A204.1 (cell line): ENCODE results near the gene PRPSAP2.
"Not testable (repeated sequence)": the region's sequence is repeated elsewhere in the genome, so short reads cannot be mapped to it uniquely, and the experiment has no call there.

Experiments
- FAIRE-seq: peaks from 2 replicates; lab custom pipeline; 2012; peaks lifted over from hg19 to GRCh38; lab: Jason Lieb, UNC

PRPSAP2 gene, protein sequence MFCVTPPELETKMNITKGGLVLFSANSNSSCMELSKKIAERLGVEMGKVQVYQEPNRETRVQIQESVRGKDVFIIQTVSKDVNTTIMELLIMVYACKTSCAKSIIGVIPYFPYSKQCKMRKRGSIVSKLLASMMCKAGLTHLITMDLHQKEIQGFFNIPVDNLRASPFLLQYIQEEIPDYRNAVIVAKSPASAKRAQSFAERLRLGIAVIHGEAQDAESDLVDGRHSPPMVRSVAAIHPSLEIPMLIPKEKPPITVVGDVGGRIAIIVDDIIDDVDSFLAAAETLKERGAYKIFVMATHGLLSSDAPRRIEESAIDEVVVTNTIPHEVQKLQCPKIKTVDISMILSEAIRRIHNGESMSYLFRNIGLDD

DNA sequence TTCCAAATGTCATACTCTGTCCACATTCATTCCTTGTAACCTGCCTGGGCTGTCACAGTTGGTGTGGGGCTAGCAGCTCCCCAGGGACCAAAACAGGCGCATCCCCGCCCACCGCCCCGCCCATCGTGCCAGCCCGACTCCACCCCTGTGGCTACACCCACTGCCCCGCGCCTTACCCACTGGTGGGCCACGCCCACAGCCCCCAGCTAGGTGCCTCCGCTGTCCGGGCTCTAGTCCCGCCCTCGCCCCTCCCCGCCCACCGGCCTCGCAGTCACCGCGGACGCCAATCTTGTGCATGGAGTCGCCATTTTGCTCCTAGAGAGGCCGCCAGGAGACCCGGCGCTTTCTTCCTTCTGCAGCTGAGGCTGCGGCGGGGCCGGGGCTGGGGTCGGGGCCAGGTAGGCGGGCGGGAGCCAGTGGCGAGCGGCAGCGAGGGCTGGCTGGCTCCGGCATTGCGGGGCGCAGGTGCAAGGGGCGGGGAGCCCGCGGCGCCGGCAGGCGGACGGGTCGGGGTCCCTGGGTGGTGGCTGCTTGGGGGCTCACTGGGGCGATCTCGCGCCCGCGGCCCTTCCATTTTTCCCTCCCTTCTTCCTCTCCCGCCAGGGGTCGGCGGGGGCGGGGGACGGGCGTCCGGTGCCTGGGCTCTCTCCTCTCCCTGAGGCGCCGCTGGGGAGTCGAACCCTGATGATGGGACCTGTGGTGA, at the start of gene PRPSAP2:
Gene PRPSAP2 (plus strand): TSS at position 268 of the 703 bp plus-strand sequence. CDS start 7,703 bp downstream, outside the sequence.
- FAIRE-seq: no peak

DNA sequence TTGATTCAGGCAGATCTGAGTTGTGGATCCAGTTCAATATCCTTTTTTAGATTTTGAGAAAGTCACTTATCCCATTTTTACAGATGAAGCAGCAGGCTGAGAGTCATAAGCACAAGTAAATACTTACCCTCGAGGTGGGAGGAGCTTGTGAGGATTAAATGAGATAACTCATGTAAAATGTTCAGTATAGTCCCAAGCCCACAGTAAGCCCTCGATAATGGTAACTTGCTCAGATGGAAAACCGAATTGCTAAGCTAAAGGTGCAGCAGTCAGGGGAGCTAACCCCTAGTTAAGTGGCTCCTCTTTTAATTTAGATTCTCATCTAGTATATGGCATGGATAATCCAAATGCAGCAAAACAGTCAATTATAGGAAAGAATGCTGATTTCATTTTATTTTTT, 42.0 kb upstream of the PRPSAP2 start:
- not testable (repeated sequence) for FAIRE-seq

DNA sequence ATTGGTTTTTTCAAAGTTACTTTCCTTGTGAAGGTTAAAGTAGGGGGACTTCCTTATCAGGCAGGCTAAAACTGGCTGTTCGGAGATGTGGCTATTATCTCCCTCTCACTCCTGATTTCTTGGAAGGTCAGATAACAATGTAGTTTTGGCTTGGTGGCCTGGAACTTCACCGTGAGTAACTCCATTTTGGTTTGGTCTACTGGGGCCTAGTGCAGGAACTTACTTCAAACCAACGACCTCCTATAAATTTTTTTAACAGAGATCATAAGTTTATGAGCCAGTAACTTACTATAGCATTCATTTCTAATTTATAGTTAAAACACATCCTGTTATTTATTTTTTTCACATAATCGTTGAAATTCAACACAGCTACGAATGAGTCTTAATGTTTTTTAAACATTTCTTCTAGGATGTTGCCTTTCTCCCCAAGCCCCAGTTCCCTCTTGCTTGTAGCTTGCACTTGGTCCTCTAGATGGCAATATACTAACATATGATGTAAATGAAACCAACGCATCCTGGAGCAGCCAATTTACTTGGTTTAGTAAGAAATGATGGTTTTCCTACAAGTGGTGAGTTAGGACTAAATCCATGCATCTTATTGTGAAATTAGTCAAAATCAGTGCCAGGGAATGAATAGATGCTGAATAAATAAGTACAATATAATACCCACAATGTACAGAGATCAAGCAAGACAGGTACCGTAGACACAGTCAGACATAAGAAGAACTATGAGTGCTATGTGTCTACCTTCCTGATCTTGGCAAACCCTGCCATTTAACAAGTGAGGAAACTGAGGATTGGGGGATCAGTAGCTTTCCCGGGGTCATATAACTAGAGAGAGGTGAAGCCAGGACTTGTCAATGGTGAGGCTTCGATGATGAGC, 41.2 kb upstream of the PRPSAP2 start:
- FAIRE-seq: peak; percentile 96

DNA sequence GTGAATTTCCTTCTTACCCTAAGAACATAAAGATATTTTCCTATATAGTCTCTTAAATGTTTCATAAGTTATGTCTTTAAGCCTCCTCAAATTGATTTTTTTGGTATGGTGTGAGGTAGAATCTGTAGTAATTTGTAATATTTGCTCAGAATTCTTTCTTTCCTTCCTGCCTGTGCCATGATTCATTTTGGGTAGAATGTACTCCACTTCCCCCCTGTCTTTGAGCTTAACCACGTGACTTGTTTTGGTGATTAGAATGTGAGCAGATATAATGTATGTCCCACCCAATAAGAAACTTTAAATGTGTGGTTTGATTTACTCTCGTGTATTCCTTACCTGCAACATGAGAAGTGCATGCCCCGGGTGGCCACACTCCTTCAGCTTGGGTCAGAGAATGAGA, 36.5 kb upstream of the PRPSAP2 start:
- FAIRE-seq: not testable (repeated sequence)

DNA sequence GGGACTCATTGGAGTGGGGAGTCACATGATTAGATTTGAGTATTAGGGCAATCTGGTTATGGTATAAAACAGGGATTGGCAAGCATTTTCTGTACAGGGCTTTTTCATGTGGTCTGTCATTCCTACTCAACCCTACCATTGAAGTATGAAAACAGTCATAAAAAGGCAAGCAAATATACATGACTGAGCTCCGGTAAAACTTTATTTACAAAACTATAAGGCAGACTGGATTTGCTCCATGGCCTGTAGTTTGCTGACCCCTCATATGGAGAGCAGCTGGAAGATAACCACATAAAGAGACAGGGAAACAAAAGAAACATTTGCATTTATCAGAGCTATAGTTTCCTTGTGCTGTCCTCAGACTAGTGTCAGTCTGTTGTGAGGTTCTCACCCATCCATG, 30.3 kb upstream of the PRPSAP2 start:
- FAIRE-seq: not testable (repeated sequence)

DNA sequence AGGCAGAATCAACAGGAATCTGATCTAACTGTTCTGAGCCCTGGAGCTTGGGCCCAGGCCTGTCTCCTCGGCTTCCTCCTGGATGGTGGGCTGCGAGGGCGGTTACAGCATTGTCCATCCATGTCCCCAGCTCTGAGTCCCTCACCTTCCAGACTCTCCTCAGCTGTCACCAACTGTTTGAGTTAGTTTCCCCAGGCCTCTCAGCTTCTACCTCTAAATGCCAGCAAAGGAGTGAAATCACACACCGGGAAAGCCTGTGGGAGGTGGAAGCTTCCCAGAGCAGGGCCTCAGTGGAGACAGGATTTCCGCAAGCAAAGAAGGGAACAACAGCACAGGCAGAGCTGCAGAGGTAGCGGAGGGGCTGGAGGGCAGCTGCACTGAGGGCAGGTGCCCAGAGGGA, 9.4 kb upstream of the PRPSAP2 start:
- FAIRE-seq: no peak

DNA sequence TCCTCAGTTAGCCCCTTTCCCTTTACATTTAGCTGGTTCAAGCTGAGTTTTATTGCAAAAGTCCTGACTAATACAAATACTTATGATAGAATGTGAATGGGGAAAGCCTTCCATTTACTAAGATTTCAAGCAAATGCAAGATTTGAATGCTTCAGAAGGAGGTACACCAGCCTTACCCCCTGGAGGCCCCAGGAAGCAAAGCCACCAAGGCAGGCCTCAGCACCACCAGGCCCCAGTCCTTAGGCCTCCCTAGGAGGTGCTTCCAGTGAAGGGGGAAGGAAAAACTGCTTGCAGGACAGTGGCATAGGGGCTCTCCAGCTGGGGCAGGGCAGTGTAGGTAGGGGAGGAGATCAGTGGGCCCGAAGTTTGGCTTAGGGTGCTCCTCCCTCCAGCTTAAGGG, 7.3 kb upstream of the PRPSAP2 start:
- FAIRE-seq: no peak

DNA sequence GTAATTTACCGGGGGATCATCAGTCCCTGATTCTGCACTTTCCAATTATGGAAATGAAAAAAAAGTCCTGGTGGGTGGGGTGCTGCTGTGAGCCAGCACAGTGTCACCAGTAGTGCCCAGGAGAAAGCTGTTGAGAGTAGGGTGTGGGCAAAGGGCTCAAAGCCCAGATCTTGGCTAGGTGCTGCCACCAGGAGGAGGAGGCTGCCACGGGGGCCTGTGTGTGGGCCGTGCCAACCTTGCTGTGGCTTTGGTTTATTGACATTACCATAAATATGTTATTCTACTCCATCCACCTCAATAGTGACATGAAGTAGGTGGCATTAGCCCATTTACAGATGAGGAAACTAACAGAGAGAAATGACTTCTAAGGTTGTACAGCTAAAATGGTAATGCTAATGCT, 6.7 kb upstream of the PRPSAP2 start:
- FAIRE-seq: no peak

DNA sequence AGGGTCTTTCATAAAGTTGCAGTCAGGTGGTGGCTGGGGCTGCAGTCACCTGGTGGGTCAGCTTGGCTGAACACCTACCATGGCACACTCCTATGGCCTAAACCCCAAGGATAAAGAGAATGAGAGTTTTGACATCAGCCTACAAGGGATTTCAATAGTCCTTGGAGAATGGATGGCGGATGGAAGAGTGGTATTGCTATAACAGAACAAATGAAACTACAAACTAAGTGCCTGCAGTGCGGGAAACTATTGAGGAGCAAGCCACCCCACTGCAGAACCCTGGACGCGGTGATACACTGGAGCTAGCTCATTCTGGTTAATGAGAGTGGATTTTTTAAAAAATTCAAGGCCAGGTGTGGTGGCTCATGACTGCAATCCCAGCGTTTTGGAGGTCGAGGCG, 3.0 kb upstream of the PRPSAP2 start:
- FAIRE-seq: no peak

DNA sequence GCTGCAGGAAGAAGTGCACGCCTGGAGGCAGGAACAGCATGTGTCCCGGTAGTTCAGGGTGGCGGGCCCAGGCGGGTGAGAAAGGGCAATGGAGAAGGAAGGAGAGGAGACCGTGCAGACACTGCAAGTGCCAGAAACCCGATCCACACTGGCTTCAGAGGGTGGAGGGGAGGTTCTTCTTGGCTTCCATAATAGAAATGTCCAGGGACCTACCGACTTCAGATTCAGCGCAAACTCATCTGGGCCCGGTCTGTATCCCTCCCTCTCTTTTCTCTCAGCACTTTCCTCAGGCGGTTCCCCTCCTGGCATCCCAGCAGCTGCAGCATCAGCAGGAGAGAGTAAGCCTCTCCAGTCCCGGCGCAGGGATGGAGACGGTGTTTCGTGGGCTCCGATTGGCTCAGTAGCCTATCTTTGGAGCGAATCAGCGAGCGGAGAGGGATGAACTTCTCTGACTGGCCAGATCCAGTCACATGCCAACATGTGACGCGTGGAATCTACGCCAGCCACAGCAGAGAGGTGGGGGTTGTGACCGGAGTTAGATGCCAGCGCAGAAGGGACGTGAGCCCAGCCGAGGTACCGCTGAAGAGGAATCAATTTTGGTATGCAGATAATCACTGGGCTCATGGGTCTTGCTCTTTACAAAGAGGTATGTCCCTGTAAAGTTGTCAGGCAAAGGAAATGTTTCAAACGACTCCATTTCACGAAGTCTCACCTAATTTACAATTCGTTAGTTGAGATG, 1.9 kb upstream of the PRPSAP2 start:
- peak; percentile 96 for FAIRE-seq

DNA sequence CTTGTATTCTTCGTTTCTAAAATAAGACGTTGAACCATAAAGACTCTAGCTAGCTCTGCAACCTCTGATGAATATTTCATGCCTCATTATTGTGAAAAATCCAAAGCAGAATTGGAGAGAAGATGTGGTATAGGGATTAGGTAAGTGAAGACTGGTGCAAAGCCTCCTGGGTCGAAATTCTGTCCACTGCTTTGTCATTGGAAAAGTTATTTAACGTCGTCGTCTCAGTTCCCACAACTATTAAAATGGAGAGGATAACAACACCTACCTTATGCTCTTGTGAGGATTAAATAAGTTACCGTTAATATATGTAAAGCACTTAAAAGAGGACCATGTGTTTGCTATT, 1.4 kb upstream of the PRPSAP2 start:
- FAIRE-seq: no peak

DNA sequence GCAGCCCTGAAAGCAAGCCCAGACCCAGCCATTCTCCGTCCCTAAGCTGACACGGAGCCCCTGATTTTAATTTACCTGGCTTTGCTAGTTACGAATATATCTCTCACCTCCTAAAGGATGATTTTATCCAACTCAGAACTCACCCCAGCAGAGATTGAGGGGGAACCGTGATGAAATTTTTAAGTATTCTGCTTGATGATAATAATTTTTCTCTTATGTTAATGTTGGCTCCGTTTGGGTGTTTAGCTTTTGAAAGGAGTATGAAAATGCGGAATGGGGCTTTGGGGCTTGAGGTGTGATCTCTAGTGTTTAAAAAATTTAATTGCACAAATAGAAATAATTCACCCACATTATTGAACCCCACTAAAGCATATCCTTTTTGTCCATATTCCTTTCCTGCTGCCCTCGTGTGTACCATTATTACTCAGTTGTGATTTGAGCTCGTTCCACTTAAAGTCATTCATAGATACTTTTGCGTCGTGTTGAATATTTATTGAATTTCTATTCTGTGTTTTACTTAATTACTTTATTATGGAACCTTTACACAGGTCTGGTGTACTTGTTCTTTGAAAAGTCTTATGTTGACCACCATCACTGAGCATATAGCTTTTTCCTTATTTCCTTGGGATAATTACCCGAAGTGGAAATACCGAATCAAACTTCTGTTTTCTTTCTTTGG, 775 bp downstream of the PRPSAP2 start:
- FAIRE-seq: no peak

DNA sequence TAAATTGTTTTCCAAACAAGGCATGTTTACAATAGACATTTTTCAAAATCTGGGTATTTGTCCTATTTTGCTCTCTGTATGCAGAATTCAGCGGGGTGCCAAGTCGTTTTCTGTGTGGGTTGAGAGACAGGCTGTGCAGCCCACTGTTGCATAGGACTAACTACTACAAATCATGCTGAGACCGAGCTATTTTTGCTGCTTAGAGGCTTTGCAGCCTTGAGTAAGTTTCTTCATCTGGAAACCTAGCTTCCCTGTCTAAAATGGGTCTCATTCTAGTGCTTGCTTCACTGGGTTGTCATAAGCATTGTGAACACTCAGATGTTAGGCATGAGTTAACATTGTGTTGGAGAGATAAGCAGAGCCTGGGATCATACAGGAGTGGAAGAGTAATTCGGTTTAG, 1.3 kb downstream of the PRPSAP2 start:
- no peak for FAIRE-seq

DNA sequence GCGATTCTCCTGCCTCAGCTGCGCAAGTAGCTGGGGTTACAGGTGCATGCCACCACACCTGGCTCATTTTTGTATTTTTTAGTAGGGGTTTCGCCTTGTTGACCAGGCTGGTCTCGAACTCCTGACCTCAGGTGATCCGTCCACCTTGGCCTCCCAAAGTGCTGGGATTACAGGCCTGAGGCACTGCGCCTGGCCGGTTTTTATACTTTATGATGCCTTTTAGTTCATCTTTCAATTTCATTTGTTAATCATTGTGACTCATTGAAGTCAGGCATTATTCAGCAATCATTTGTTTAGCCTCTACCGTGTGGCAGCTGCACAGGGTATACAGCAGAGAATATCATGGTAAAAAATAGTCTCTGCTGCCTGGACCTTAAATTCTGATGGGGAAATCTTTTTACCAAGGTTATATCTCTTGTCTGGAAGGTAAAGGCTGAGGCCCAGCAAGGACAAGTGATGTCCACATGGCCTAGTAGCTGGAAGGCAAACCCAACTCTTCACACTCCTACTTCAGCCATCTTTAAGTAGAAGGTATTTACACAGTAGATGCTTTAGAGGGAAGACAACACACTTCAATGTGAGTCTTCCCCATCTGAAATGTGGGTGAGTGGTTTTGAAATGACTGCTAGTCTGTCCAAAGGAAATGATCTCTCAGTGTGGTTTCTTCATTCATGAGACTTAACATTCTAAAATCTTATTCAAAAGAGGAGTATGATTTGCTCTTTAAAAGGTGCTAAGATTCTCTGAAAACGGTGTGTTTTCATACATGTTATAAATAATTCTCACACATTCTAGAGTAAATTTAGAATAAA, 2.4 kb downstream of the PRPSAP2 start:
- no peak for FAIRE-seq

DNA sequence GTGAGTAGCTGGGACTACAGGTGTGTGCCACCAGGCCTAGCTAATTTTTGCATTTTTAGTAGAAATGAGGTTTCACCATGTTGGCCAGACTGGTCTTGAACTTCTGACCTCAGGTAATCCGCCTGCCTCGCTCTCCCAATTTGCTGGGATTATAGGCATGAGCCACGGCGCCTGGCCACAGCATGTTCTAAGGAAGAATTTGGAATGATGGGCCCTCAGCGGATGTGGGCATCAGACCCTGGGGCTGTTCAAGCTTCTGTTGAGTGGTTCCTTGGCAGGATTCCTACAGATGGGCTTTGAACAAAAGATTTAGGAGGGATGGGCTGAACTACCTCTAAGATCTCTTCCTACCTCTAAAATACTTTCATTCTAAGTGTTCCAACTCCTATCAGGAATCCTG, 4.1 kb downstream of the PRPSAP2 start:
- no peak for FAIRE-seq

DNA sequence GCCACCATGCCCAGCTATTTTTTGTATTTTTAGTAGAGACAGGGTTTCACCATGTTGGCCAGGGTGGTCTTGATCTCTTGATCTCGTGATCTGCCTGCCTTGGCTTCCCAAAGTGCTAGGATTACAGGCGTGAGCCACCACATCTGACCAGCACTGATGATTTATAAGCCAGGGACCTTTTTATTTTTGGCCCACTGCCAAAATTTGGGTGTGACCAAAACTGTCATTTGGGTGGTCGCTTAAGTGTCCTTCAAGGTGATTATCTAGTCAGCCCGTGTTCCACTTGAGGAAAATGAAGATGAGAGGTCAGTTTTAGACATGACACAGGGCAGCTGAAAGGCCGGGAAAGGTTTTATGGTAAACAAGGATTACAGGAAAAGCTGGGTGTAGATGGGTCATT, 7.1 kb downstream of the PRPSAP2 start:
- not testable (repeated sequence) for FAIRE-seq

DNA sequence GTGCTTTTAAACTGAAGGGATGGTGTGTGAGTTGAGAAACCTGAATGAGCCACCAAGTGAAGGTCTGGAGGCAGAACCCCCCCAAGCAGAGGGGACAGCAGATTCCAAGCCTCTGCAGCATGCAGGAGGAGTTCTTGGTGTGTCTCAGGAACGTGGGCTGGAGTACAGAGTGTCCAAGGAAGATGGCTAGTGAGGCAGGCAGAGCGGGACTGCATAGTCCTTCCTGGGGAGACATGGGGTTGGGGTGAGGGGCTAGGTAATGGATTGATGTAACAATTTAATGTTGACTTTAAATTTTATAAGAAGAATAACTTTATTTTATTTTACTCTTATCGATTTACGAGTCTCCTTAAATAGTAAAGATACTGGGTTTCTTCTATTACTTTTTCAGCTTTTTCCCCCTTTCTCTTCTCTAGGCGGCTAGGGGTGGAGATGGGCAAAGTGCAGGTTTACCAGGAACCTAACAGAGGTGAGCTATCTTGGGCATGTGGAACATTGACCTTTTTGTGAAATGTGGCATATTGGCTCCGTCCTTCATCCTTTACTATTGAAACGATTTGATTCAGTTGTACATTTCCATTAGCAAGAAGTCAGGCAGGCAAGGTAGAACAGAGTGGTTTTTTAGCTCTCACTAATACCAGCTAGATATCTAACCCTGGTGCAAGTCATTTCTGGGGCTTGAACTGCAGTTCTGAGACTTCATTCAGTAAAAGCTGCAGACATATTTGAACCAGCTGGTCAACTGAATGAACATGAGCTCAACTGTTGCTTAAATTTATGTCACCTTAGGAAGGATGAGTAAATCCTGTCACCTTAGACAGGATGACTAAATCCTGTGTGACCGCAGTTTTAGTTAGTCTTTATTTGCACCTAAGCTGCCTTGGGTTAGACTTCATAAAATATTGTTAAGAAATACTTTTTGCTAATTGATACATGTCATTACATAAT, 9.2 kb downstream of the PRPSAP2 start:
- FAIRE-seq: no peak

DNA sequence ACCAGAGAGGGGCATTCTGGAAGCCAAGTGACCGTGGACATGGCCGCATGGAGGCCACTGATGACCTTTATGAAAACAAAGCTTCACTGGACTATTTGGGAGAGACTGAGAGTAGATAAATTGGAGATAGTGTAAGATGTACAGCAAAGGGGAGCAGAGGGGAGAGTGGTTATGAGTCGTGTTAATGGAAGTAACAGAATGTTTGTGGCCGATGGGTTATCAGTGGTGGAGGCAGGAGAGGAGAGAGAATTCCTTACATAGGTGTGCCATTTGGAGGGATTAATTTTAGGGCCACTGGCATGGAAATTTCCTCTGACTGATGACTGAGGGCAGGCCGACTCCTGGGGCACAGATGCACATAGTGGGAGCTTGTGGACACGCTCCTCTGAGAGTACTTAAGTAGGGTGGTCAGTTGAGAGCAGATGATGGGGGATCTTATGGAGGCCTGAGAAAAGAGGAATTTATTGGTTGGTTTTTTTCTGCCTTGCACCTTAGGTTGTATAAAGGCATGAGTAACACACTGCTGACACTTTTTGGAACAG, 19.2 kb downstream of the PRPSAP2 start:
- no peak for FAIRE-seq

DNA sequence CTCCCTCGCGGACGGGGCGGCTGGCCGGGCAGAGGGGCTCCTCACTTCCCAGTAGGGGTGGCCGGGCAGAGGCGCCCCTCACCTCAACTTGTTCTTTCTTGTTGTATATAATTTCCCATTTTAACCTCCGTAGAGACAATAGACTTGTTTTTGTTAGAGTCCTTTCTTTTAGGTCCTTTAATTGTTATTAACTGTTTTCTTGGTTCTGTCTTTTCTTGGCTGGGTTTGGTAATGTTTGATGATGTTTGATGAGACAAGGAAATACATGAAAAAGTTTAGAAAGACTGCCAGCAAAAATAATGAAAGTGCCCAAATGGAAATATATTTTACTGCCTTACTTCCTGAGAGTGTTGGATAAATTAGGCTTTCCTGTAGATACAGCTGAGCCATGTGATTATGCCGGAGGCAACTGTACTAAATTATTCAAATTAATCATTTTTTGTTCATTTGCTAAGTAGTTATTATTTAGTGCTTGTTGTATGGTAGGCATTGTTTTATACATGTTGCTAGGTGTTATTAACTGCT, 30.9 kb downstream of the PRPSAP2 start:
- FAIRE-seq: no peak
